ENCODE results near the gene ADAMTSL2.

Gene ADAMTSL2

DNA sequence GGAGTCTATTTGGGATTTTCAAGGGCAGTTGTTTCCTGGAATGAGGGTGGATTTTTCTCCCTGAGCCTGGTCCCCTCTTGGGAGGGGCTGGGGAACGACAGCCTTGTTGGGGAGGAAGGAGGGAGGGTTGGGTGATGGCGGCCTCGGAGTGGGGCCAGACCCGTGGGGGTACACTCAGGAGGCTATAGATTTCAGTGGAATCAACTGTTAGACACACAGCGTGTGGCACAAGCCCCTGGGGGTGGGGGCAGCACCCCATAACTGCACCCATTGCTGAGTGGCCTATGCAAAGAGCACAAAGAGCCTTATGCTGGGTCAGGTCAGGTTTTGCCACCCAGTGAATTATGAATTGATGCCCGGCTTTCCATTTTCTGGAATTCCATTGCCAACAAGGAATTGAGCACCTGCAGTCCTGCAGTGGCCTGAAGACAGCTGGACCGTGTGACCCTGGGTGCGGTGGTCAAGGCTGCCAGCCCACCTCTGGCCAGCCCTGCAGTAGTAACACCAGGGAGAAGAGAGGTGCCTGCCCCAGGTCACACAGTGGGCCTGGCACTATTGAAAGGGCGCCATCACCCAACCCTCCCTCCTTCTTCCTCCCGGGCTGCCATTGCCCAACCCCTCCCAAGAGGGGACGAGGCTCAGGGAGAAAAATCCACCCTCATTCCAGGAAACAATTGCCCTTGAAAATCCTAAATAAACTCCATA, 18.1 kb upstream of the ADAMTSL2 start:
- Histone ChIP-seq H3F3A (ENCODE audit: control insufficient read depth, insufficient read depth) (0 out of 2 replicates have a peak, but pooled peaks cover 5% of the 10 kb centered on the region), H3K27me3 (ENCODE audit: control insufficient read depth, low read length) (no peaks in the 10 kb centered on the region), H3K4me1 (ENCODE audit: control insufficient read depth, low read length) (no peaks in the 10 kb centered on the region), H3K36me3 (ENCODE audit: control insufficient read depth, low read length) (no peaks in the 10 kb centered on the region), H3K4me3 (ENCODE audit: low read length) (no peak overlapping the region), H4K20me1 (ENCODE audit: control insufficient read depth, insufficient read depth, low read depth, low read length) (no peaks in the 10 kb centered on the region), H3K9me2 (replicated peaks; ENCODE audit: control insufficient read depth, low read length) (no peaks in the 10 kb centered on the region), H3K79me2 (ENCODE audit: control insufficient read depth, low read length) (no peaks in the 10 kb centered on the region), H3K27ac (ENCODE audit: low read depth, low read length) (no peak overlapping the region), H3K4me2 (ENCODE audit: low read length) (no peak overlapping the region), H3K9me3 (ENCODE audit: control insufficient read depth, insufficient read depth, low read length) (peaks cover 12% of the 10 kb centered on the region; the same call in 1 of the 2 replicates)
- TF ChIP-seq EZH2phosphoT487 (IDR thresholded peaks at IDR 0.05; ENCODE audit: borderline replicate concordance, low read length) (no peak), CTCF (IDR thresholded peaks at IDR 0.05; ENCODE audit: low read depth, low read length, poor library complexity, severe bottlenecking) (no peak)

DNA sequence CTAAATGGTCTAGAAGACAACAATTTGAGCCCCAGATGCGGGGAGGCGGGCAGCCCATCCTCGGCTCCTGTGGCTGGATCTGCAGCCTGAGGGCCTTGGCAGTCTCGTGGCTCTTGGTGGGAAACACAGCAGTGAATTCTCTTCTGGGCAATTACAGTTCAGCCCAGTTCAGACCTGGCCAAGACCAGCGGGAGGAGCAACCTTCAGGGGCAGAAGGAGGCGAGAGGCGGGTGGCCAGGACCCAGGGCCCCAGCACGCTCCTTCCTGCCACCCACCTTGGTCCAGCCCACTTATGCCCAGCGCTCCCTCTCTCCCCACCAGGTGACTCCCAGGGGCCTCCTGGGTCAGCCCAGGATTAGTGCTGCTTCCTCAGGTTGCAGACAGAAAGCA, 17.5 kb upstream of the ADAMTSL2 start:
- no peaks in the 10 kb centered on the region for H3K79me2 ChIP-seq (ENCODE audit: control insufficient read depth, low read length)
- no peaks in the 10 kb centered on the region for H3K4me1 ChIP-seq (ENCODE audit: control insufficient read depth, low read length)
- 0 out of 2 replicates have a peak, but pooled peaks cover 2% of the 10 kb centered on the region for H3F3A ChIP-seq (ENCODE audit: control insufficient read depth, insufficient read depth)
- no peak overlapping the region for H3K4me3 ChIP-seq (ENCODE audit: low read length)
- no peak for TF ChIP-seq CTCF (IDR thresholded peaks at IDR 0.05; ENCODE audit: low read depth, low read length, poor library complexity, severe bottlenecking)
- no peak for TF ChIP-seq EZH2phosphoT487 (IDR thresholded peaks at IDR 0.05; ENCODE audit: borderline replicate concordance, low read length)
- peaks cover 6% of the 10 kb centered on the region; the same call in 1 of the 2 replicates for H3K9me3 ChIP-seq (ENCODE audit: control insufficient read depth, insufficient read depth, low read length)
- H3K4me2 ChIP-seq (ENCODE audit: low read length): no peak overlapping the region
- no peaks in the 10 kb centered on the region for H3K27me3 ChIP-seq (ENCODE audit: control insufficient read depth, low read length)
- no peaks in the 10 kb centered on the region for H4K20me1 ChIP-seq (ENCODE audit: control insufficient read depth, insufficient read depth, low read depth, low read length)
- no peaks in the 10 kb centered on the region for H3K9me2 ChIP-seq (replicated peaks; ENCODE audit: control insufficient read depth, low read length)
- no peak overlapping the region for H3K27ac ChIP-seq (ENCODE audit: low read depth, low read length)
- H3K36me3 ChIP-seq (ENCODE audit: control insufficient read depth, low read length): no peaks in the 10 kb centered on the region

DNA sequence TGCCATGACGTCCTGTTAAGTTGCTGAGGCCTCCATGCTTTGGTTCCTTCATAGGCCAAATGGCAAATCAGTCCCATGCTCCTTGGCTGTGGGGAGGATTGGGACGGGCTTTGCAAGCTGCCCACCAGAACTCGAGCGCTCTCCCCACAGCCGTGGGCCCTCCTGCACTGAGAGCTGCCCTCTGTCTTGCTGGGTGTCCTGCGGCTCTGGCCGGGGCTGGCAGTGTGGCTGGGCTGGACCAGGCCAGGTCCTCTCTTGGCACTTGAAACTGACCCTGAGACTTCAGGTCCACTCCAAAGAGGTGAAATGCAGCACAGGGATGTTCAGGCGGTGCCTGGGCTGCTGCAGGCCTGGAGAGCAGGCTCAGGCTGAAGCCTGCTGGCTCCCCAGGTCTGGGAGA, 16.8 kb upstream of the ADAMTSL2 start:
- no peaks in the 10 kb centered on the region for H3K9me2 ChIP-seq (replicated peaks; ENCODE audit: control insufficient read depth, low read length)
- no peaks in the 10 kb centered on the region for H3K4me1 ChIP-seq (ENCODE audit: control insufficient read depth, low read length)
- no peaks in the 10 kb centered on the region for H3K9me3 ChIP-seq (ENCODE audit: control insufficient read depth, insufficient read depth, low read length)
- no peaks in the 10 kb centered on the region for H3F3A ChIP-seq (ENCODE audit: control insufficient read depth, insufficient read depth)
- H3K79me2 ChIP-seq (ENCODE audit: control insufficient read depth, low read length): no peaks in the 10 kb centered on the region
- H3K27me3 ChIP-seq (ENCODE audit: control insufficient read depth, low read length): no peaks in the 10 kb centered on the region
- no peaks in the 10 kb centered on the region for H3K36me3 ChIP-seq (ENCODE audit: control insufficient read depth, low read length)
- H3K4me3 ChIP-seq (ENCODE audit: low read length): no peak overlapping the region
- TF ChIP-seq EZH2phosphoT487 (IDR thresholded peaks at IDR 0.05; ENCODE audit: borderline replicate concordance, low read length) (no peak), CTCF (IDR thresholded peaks at IDR 0.05; ENCODE audit: low read depth, low read length, poor library complexity, severe bottlenecking) (no peak)
- H3K27ac ChIP-seq (ENCODE audit: low read depth, low read length): no peak overlapping the region
- no peaks in the 10 kb centered on the region for H4K20me1 ChIP-seq (ENCODE audit: control insufficient read depth, insufficient read depth, low read depth, low read length)
- H3K4me2 ChIP-seq (ENCODE audit: low read length): no peak overlapping the region

All from DOHH2 (cell line).